Mucosa of stomach (tissue), 1 donor: ENCODE measurements around the gene TBC1D14.

ENCODE experiments used
- H3K27me3 ChIP-seq: one replicate; pipeline ENCODE4 v1.7.0; 2013; ENCODE audit warnings: mild to moderate bottlenecking, low read length; ENCODE audit not compliant: control insufficient read depth, insufficient read depth
- H3K36me3 ChIP-seq: one replicate; pipeline ENCODE4 v1.7.0; 2013; ENCODE audit warnings: low read length; ENCODE audit not compliant: control insufficient read depth, insufficient read depth
- H3K4me1 ChIP-seq: one replicate; pipeline ENCODE4 v1.7.0; 2013; ENCODE audit warnings: mild to moderate bottlenecking, low read length; ENCODE audit not compliant: control insufficient read depth, insufficient read depth
- H3K4me3 ChIP-seq: one replicate; pipeline ENCODE4 v1.7.0; 2013; ENCODE audit warnings: low read length
- H3K9ac ChIP-seq: one replicate; pipeline ENCODE4 v1.7.0; 2013; ENCODE audit warnings: mild to moderate bottlenecking, low read length, moderate library complexity
- H3K9me3 ChIP-seq: one replicate; pipeline ENCODE4 v1.7.0; 2013; ENCODE audit warnings: mild to moderate bottlenecking, low read length, moderate library complexity; ENCODE audit not compliant: control insufficient read depth
- donor health status: Pancreatic carcinoma.

The TBC1D14 gene

GRCh38 chr4:6940744-6941137 lies 31.1 kb downstream of the TBC1D14 start:
- H3K4me1 ChIP-seq: peaks cover 16% of the 10 kb centered on the region
- H3K27me3 ChIP-seq: no peaks in the 10 kb centered on the region
- H3K9me3 ChIP-seq: no peaks in the 10 kb centered on the region
- no peak overlapping the region for H3K9ac ChIP-seq
- H3K4me3 ChIP-seq: no peak overlapping the region
- H3K36me3 ChIP-seq: no peaks in the 10 kb centered on the region

- no peak overlapping the region for H3K4me3 ChIP-seq
- peak overlapping the region; percentile 40 for H3K9ac ChIP-seq
- H3K9me3 ChIP-seq: no peaks in the 10 kb centered on the region
- H3K4me1 ChIP-seq: peaks cover 16% of the 10 kb centered on the region
- H3K27me3 ChIP-seq: no peaks in the 10 kb centered on the region
- H3K36me3 ChIP-seq: no peaks in the 10 kb centered on the region
Measured at GRCh38 chr4:6941796-6942195, 32.2 kb downstream of the TBC1D14 start.

- Histone ChIP-seq H3K36me3 (no peaks in the 10 kb centered on the region), H3K9ac (peak overlapping the region; percentile 2), H3K4me3 (no peak overlapping the region), H3K9me3 (no peaks in the 10 kb centered on the region), H3K27me3 (no peaks in the 10 kb centered on the region), H3K4me1 (peaks cover 16% of the 10 kb centered on the region)
Measured at GRCh38 chr4:6942238-6942800, 32.7 kb downstream of the TBC1D14 start.

GRCh38 chr4:6943012-6943884 lies 33.6 kb downstream of the TBC1D14 start:
- no peak overlapping the region for H3K4me3 ChIP-seq
- H3K9ac ChIP-seq: no peak overlapping the region
- H3K4me1 ChIP-seq: peaks cover 16% of the 10 kb centered on the region
- H3K9me3 ChIP-seq: no peaks in the 10 kb centered on the region
- no peaks in the 10 kb centered on the region for H3K36me3 ChIP-seq
- no peaks in the 10 kb centered on the region for H3K27me3 ChIP-seq

- Histone ChIP-seq H3K9me3 (no peaks in the 10 kb centered on the region), H3K36me3 (no peaks in the 10 kb centered on the region), H3K4me1 (peaks cover 16% of the 10 kb centered on the region), H3K4me3 (no peak overlapping the region), H3K27me3 (no peaks in the 10 kb centered on the region), H3K9ac (no peak overlapping the region)
Measured at GRCh38 chr4:6943885-6944225, 34.2 kb downstream of the TBC1D14 start.

- no peaks in the 10 kb centered on the region for H3K27me3 ChIP-seq
- peaks cover 16% of the 10 kb centered on the region for H3K4me1 ChIP-seq
- H3K9me3 ChIP-seq: no peaks in the 10 kb centered on the region
- no peak overlapping the region for H3K9ac ChIP-seq
- no peaks in the 10 kb centered on the region for H3K36me3 ChIP-seq
- H3K4me3 ChIP-seq: no peak overlapping the region
Measured at GRCh38 chr4:6944301-6945051, 34.9 kb downstream of the TBC1D14 start.

- H3K4me3 ChIP-seq: no peak overlapping the region
- H3K27me3 ChIP-seq: no peaks in the 10 kb centered on the region
- H3K36me3 ChIP-seq: no peaks in the 10 kb centered on the region
- no peak overlapping the region for H3K9ac ChIP-seq
- no peaks in the 10 kb centered on the region for H3K9me3 ChIP-seq
- peaks cover 16% of the 10 kb centered on the region for H3K4me1 ChIP-seq
Measured at GRCh38 chr4:6945052-6945409, 35.4 kb downstream of the TBC1D14 start.

GRCh38 chr4:6946497-6946896 lies 36.9 kb downstream of the TBC1D14 start:
- H3K9ac ChIP-seq: no peak overlapping the region
- H3K36me3 ChIP-seq: no peaks in the 10 kb centered on the region
- no peak overlapping the region for H3K4me3 ChIP-seq
- peaks cover 15% of the 10 kb centered on the region for H3K4me1 ChIP-seq
- no peaks in the 10 kb centered on the region for H3K9me3 ChIP-seq
- no peaks in the 10 kb centered on the region for H3K27me3 ChIP-seq

- H3K9ac ChIP-seq: no peak overlapping the region
Measured at GRCh38 chr4:6948134-6948460, 38.5 kb downstream of the TBC1D14 start.

GRCh38 chr4:6951880-6952381 lies 42.3 kb downstream of the TBC1D14 start:
- Histone ChIP-seq H3K27me3 (no peaks in the 10 kb centered on the region), H3K4me1 (peaks cover 27% of the 10 kb centered on the region), H3K4me3 (no peak overlapping the region), H3K9me3 (no peaks in the 10 kb centered on the region), H3K36me3 (no peaks in the 10 kb centered on the region), H3K9ac (no peak overlapping the region)

More at GRCh38 chr4:6948134-6948460, 38.5 kb downstream of the TBC1D14 start:
- Histone ChIP-seq H3K4me1 (peaks cover under 1% of the 10 kb centered on the region), H3K36me3 (no peaks in the 10 kb centered on the region), H3K9me3 (no peaks in the 10 kb centered on the region), H3K4me3 (no peak overlapping the region), H3K27me3 (no peaks in the 10 kb centered on the region)

- Histone ChIP-seq H3K4me1 (peaks cover 34% of the 10 kb centered on the region), H3K9me3 (no peaks in the 10 kb centered on the region), H3K27me3 (no peaks in the 10 kb centered on the region), H3K4me3 (no peak overlapping the region), H3K9ac (no peak overlapping the region), H3K36me3 (no peaks in the 10 kb centered on the region)
Measured at GRCh38 chr4:6953751-6954380, 44.2 kb downstream of the TBC1D14 start.
